Body of pancreas (tissue), 4 donors: ENCODE data around the gene GRAMD4. TPM values are rescaled to one million over a fixed set of nuclear protein-coding genes. Genes with fewer than 3 reads are reported as not detected.
A peak's percentile ranks its signal among the peaks of the same experiment; 100 is the strongest.
"Not testable (repeated sequence)": the region's sequence is repeated elsewhere in the genome, so short reads cannot be mapped to it uniquely, and the experiment has no call there.

ENCODE experiments used
- ATAC-seq: fragments of 150-250 bp; one replicate; pipeline ENCODE4 v1.9.1; 2016
- DNase-seq, 4 donors: peaks; one replicate each; pipeline ENCODE4 v3.0.0-alpha.2; 2019
- H3K27ac ChIP-seq, 4 donors: fragments of 200-600 bp; sonication (generic); 1 replicate in 3 of 4; 2 replicates in 1 of 4; pipeline versions ENCODE4 v1.5.1 to v1.6.1; 2016 to 2019; ENCODE audit warnings: mild to moderate bottlenecking in 1 of 4, mixed read lengths in 1 of 4, moderate library complexity in 1 of 4
- H3K27me3 ChIP-seq, 2 donors: fragments of 200-600 bp; sonication (generic); one replicate each; pipeline ENCODE4 v1.6.0; 2016; ENCODE audit warnings: mild to moderate bottlenecking in 1 of 2
- H3K36me3 ChIP-seq, 2 donors: fragments of 200-600 bp; sonication (generic); replicated peaks in 1 of 2; 2 replicates each; pipeline ENCODE4 v1.5.1; 2016; ENCODE audit warnings: low read depth in 2 of 2; ENCODE audit not compliant: insufficient read depth in 1 of 2
- H3K4me1 ChIP-seq: fragments of 200-600 bp; sonication (generic); one replicate; pipeline ENCODE4 v1.6.0; 2016
- H3K4me3 ChIP-seq, 2 donors: fragments of 200-600 bp; sonication (generic); 1 replicate in 1 of 2; 2 replicates in 1 of 2; pipeline ENCODE4 v1.5.1; 2016 to 2019
- H3K9me3 ChIP-seq, 3 donors: fragments of 200-600 bp; sonication (generic); 1 replicate in 2 of 3; 2 replicates in 1 of 3; pipeline ENCODE4 v1.5.1; 2016
- CTCF ChIP-seq, 7 experiments: fragments of 450-650 bp in 4 of 7; fragments of 200-600 bp in 3 of 7; sonication (generic) in 3 of 7; IDR thresholded peaks; one replicate each; pipeline ENCODE4 v1.5.1; 2016 to 2019; ENCODE audit warnings: antibody characterized with exemption in 7 of 7
- POLR2A ChIP-seq, 3 donors: fragments of 450-650 bp; IDR thresholded peaks; one replicate each; pipeline ENCODE4 v1.6.1; 2016; ENCODE audit warnings: antibody characterized with exemption in 3 of 3, mild to moderate bottlenecking in 2 of 3
- whole genome bisulfite sequencing, 2 donors: methylation state at CpG; one replicate each; pipeline ENCODE4 v1.1.5; 2017; 5-methylcytosine and 5-hydroxymethylcytosine counted together
- intact Hi-C: fragments of 100-400 bp; cut with DNase I; formaldehyde crosslinking; loops from one replicate; pipeline ENCODE4 v1.15.1; 2023
- total RNA-seq, 2 donors: library from RNA; depleted of rRNA; stranded (reverse); fragments of >200 nt; gene quantifications; one replicate each; pipeline ENCODE4 v1.1.0, GENCODE V29; 2016

GRAMD4 gene
- total RNA-seq, 2 donors from 2014 or later = 29.3 to 62.3 TPM

GRCh38 chr22:46631113-46631512, 10.9 kb downstream of the GRAMD4 start:
- intact Hi-C loops = no loop called here
- H3K27ac ChIP-seq = no peak overlapping the region
- H3K4me3 ChIP-seq = no peak overlapping the region
- DNase-seq (no peak), ATAC-seq (no peak)
- peaks cover 17% of the 10 kb centered on the region for H3K4me1 ChIP-seq
- H3K27me3 ChIP-seq = no peaks in the 10 kb centered on the region
- no peaks in the 10 kb centered on the region for H3K9me3 ChIP-seq
- 80 to 87% methylated on average over 9 to 12 of the region's 13 CpGs for WGBS, 2 donors
- H3K36me3 ChIP-seq = peaks cover 0 to 2% of the 10 kb centered on the region in 2 donors
- no peak for TF ChIP-seq POLR2A (IDR thresholded peaks at IDR 0.05)
- no peak for TF ChIP-seq CTCF (IDR thresholded peaks at IDR 0.05)

- 83 to 86% methylated on average over 8 to 18 of the region's 18 CpGs for WGBS, 2 donors
- Histone ChIP-seq H3K4me1 (peaks cover 17% of the 10 kb centered on the region), H3K36me3 (no peaks in the 10 kb centered on the region), H3K27me3 (no peaks in the 10 kb centered on the region), H3K27ac (peak overlapping the region in 2 of 4 donors; percentile 71 to 74), H3K9me3 (no peaks in the 10 kb centered on the region), H3K4me3 (no peak overlapping the region)
- intact Hi-C loops = no loop called here
- no peak for ATAC-seq
- no peak for DNase-seq
- TF ChIP-seq CTCF (IDR thresholded peaks at IDR 0.05) = no peak
- TF ChIP-seq POLR2A (IDR thresholded peaks at IDR 0.05) = no peak
These were observed 12.6 kb downstream of the GRAMD4 start for GRCh38 chr22:46632646-46633249.

GRCh38 chr22:46633334-46633890, 13.2 kb downstream of the GRAMD4 start:
- Histone ChIP-seq H3K27ac (peak overlapping the region; percentile 36 to 74 (median 60)), H3K4me3 (no peak overlapping the region), H3K9me3 (no peaks in the 10 kb centered on the region), H3K4me1 (peaks cover 18% of the 10 kb centered on the region), H3K36me3 (no peaks in the 10 kb centered on the region), H3K27me3 (no peaks in the 10 kb centered on the region)
- 72 to 73% methylated on average over 2 to 9 of the region's 10 CpGs for WGBS, 2 donors
- ATAC-seq = no peak
- no peak for DNase-seq
- no peak for TF ChIP-seq POLR2A (IDR thresholded peaks at IDR 0.05)
- TF ChIP-seq CTCF (IDR thresholded peaks at IDR 0.05) = no peak
- intact Hi-C loops = no loop called here

GRCh38 chr22:46634011-46634699, 14.0 kb downstream of the GRAMD4 start:
- WGBS, 2 donors = 78 to 84% methylated on average over 11 of the region's 11 CpGs
- Histone ChIP-seq H3K4me3 (no peak overlapping the region), H3K9me3 (no peaks in the 10 kb centered on the region), H3K4me1 (peaks cover 25% of the 10 kb centered on the region), H3K27ac (peak overlapping the region; percentile 36 to 74 (median 60)), H3K27me3 (no peaks in the 10 kb centered on the region), H3K36me3 (no peaks in the 10 kb centered on the region)
- no peak for TF ChIP-seq CTCF (IDR thresholded peaks at IDR 0.05)
- peak in 1 of 4 donors; percentile 37 for DNase-seq
- ATAC-seq = peak; percentile 67
- intact Hi-C loops = no loop called here

- H3K9me3 ChIP-seq, ATAC-seq, H3K36me3 ChIP-seq, H3K27me3 ChIP-seq, intact Hi-C loops, H3K4me3 ChIP-seq: not testable (repeated sequence)
- peak in 1 of 4 donors; percentile 45 for DNase-seq
- WGBS, 2 donors = 49 to 72% methylated on average over 14 to 15 of the region's 30 CpGs
- Histone ChIP-seq H3K4me1 (peaks cover 31% of the 10 kb centered on the region), H3K27ac (peak overlapping the region in 3 of 4 donors; percentile 36 to 74 (median 71))
These were observed 14.9 kb downstream of the GRAMD4 start for GRCh38 chr22:46634973-46635685.
